Thyroid gland (tissue), 4 donors: ENCODE results near the gene MYL11. TPM values are rescaled to one million over a fixed set of nuclear protein-coding genes. Genes with fewer than 3 reads are reported as not detected.
A peak's percentile ranks its signal among the peaks of the same experiment; 100 is the strongest.

Experiments used
- DNase-seq, 2 donors: peaks; one replicate each; pipeline ENCODE4 v3.0.0-alpha.2; 2019
- H3K27ac ChIP-seq, 3 donors: fragments of 200-600 bp; sonication (generic); 1 replicate in 2 of 3; 2 replicates in 1 of 3; pipeline ENCODE4 v1.5.1; 2016 to 2019; ENCODE audit warnings: mild to moderate bottlenecking in 1 of 3, moderate library complexity in 1 of 3
- H3K27me3 ChIP-seq: fragments of 200-600 bp; sonication (generic); one replicate; pipeline ENCODE4 v1.5.1; 2019
- H3K36me3 ChIP-seq, 2 donors: fragments of 200-600 bp; sonication (generic); one replicate each; pipeline ENCODE4 v1.5.1; 2016 to 2019
- H3K4me1 ChIP-seq, 2 donors: fragments of 200-600 bp; sonication (generic); one replicate each; pipeline ENCODE4 v1.5.1; 2017 to 2019
- H3K4me3 ChIP-seq, 3 donors: fragments of 200-600 bp; sonication (generic); replicated peaks in 1 of 3; 1 replicate in 2 of 3; 2 replicates in 1 of 3; pipeline ENCODE4 v1.5.1; 2016; ENCODE audit warnings: mild to moderate bottlenecking in 1 of 3
- H3K9me3 ChIP-seq: fragments of 200-600 bp; sonication (generic); one replicate; pipeline ENCODE4 v1.5.1; 2017
- CTCF ChIP-seq, 6 experiments: fragments of 200-600 bp in 3 of 6; fragments of 450-650 bp in 3 of 6; sonication (generic) in 3 of 6; IDR thresholded peaks; one replicate each; pipeline ENCODE4 v1.5.1; 2016 to 2019; ENCODE audit warnings: antibody characterized with exemption in 6 of 6, mild to moderate bottlenecking in 2 of 6, inconsistent platforms in 1 of 6, moderate library complexity in 1 of 6
- POLR2A ChIP-seq, 2 donors: fragments of 450-650 bp; IDR thresholded peaks; one replicate each; pipeline ENCODE4 v1.6.1; 2017; ENCODE audit warnings: antibody characterized with exemption in 2 of 2, mild to moderate bottlenecking in 2 of 2, moderate library complexity in 1 of 2
- WGBS, 2 donors: methylation state at CpG; one replicate each; pipeline ENCODE4 v1.1.5; 2017; 5-methylcytosine and 5-hydroxymethylcytosine counted together
- intact Hi-C: fragments of 100-400 bp; cut with DNase I; formaldehyde crosslinking; loops from one replicate; pipeline ENCODE4 v1.15.1; 2023
- total RNA-seq, 4 donors: library from RNA; depleted of rRNA; stranded (reverse); fragments of >200 nt; gene quantifications; one replicate each; pipeline ENCODE4 v1.2.3, GENCODE V29; 2016

MYL11 gene
- total RNA-seq, 4 donors from 2014 or later = not detected

- Histone ChIP-seq H3K4me3 (peak within 1 kb of the TSS; percentile 74 to 93 (median 88)), H3K27ac (peak within 1 kb of the TSS; percentile 93 to 96 (median 95)), H3K4me1 (peaks cover 43 to 49% of the 10 kb centered on the region in 2 donors), H3K36me3 (peaks cover 31 to 34% of the 10 kb centered on the region in 2 donors), H3K27me3 (no peaks in the 10 kb centered on the region), H3K9me3 (no peaks in the 10 kb centered on the region)
- peak; percentile 98 for DNase-seq
- peak in 2 of 6 experiments; percentile 16 to 19 for TF ChIP-seq CTCF (IDR thresholded peaks at IDR 0.05)
- TF ChIP-seq POLR2A (IDR thresholded peaks at IDR 0.05) = peak in 1 of 2 donors; percentile 71
- WGBS, 2 donors = 1% methylated on average over 21 to 29 of the region's 45 CpGs
- intact Hi-C loops = no loop called here
Measured at GRCh38 chr16:30355144-30355953, 19.3 kb upstream of the MYL11 start, which contains the start of gene CD2BP2. Gene CD2BP2 (minus strand): TSS chr16:30355308. CDS start chr16:30354681, 627 bp downstream.

DNA sequence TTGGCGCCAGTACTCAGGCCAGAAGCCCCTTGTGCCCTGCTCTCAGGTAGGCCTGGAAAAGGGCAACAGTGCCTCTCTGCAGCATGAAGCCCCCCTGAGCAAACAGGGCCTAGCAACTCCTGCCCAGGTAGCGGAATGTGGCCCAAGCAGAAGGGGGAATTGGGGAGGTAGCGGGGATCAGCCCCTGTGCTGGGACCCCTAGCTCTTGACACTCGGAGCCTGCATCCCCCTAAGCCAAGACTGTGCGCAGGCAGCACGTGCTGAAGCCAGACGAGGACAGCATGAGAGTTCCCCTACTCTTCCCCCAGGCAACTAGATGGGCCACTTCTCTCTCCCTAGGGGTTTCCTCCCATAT lies 18.7 kb upstream of the MYL11 start:
- Histone ChIP-seq H3K9me3 (no peaks in the 10 kb centered on the region), H3K4me3 (peak overlapping the region; percentile 29 to 93 (median 32)), H3K4me1 (peaks cover 43 to 49% of the 10 kb centered on the region in 2 donors), H3K27ac (peak overlapping the region; percentile 93 to 96 (median 95)), H3K27me3 (no peaks in the 10 kb centered on the region), H3K36me3 (peaks cover 31 to 34% of the 10 kb centered on the region in 2 donors)
- no peak for DNase-seq
- 40 to 57% methylated on average over 4 to 5 of the region's 7 CpGs for WGBS, 2 donors
- intact Hi-C loops = no loop called here
- TF ChIP-seq POLR2A (IDR thresholded peaks at IDR 0.05) = no peak

- no peak for TF ChIP-seq POLR2A (IDR thresholded peaks at IDR 0.05)
- TF ChIP-seq CTCF (IDR thresholded peaks at IDR 0.05) = no peak
- peaks cover 42 to 43% of the 10 kb centered on the region in 2 donors for H3K4me1 ChIP-seq
- whole genome bisulfite sequencing, 2 donors = 78 to 91% methylated on average over 9 to 12 of the region's 12 CpGs
- intact Hi-C loops = no loop called here
- H3K9me3 ChIP-seq = no peaks in the 10 kb centered on the region
- H3K27ac ChIP-seq = peak overlapping the region in 2 of 3 donors; percentile 95 to 96
- H3K36me3 ChIP-seq = peaks cover 31 to 34% of the 10 kb centered on the region in 2 donors
- peak overlapping the region in 1 of 3 donors; percentile 93 for H3K4me3 ChIP-seq
- H3K27me3 ChIP-seq = no peaks in the 10 kb centered on the region
- DNase-seq = peak; percentile 51 to 61
Measured at GRCh38 chr16:30356401-30357084, 18.1 kb upstream of the MYL11 start.

DNA sequence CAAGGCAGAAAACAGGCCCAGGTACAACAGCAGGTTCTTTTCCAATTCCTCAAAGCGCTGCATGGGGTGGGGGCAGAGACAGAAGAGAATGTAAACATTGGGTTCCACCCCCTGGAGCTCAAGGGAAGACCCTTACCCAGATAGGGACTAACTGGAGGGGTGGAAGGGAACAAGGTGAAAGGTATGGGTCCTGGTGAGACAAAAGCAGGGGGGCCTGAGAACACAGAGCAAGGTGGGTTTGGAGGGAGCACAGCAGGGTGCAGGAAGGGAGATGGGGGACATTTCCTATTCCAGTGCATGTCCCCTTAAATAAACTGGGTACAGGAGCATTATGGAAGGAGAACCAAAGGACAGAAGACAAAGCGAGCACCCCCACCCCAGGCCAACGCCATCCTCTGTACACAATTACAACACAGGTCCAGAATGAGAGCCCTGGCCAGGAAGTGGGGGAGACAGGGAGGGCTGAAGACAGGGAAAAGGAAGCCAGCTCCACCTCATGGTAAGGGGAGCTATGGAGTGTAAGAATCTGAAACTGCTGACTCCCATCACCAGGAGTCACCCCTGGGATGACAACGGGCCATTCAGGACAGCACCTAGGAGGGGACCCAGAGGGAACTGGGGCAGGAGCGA lies 17.4 kb upstream of the MYL11 start:
- H3K27ac ChIP-seq = no peak overlapping the region
- intact Hi-C loops = no loop called here
- TF ChIP-seq POLR2A (IDR thresholded peaks at IDR 0.05) (no peak), CTCF (IDR thresholded peaks at IDR 0.05) (no peak)
- no peak overlapping the region for H3K4me3 ChIP-seq
- H3K9me3 ChIP-seq = no peaks in the 10 kb centered on the region
- 67 to 80% methylated on average over 4 to 5 of the region's 5 CpGs for WGBS, 2 donors
- H3K27me3 ChIP-seq = no peaks in the 10 kb centered on the region
- no peak for DNase-seq
- peaks cover 31 to 34% of the 10 kb centered on the region in 2 donors for H3K36me3 ChIP-seq
- peaks cover 36% of the 10 kb centered on the region in 2 donors for H3K4me1 ChIP-seq

DNA sequence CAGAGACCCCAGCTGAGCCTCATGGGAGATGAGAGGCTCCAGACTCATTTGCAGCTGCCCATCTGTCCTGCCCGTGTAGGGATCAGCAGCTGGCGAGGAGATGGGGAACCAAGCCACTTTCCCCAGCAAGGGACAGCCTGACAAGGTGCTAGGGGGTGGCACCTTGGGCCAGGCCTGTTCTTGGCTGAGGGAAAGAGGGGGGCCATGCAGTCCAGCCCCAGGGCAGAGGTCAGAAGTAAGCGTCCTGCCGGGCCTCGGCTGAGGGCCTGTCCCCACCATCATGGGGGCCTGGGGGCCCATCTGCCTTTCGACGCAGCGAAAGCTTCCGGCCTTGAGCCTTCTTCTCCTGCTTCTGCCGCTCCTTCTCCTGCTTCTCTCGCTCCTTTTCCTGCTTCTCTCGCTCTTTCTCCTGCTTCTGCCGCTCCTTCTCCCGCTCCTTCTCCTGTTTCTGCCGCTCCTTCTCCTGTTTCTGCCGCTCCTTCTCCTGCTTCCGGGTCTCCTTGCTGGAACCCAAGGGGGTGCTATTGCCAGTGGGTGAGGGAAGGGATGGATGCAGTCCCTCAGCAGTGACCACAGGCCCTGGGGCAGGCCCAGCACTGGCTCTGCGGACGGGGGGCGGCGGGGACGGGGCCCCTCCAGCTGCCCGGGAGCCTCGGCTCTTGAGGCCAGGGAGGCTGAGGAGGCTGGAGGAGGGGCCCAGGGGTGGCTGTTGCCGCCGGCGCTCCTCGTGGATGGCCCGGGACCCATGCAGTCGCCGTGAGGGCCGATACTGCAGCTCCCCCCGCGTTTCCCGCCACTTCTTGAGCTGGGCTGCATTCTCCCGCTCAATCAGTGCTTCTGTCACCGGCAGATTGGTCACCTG lies 16.7 kb upstream of the MYL11 start:
- TF ChIP-seq CTCF (IDR thresholded peaks at IDR 0.05) = no peak
- TF ChIP-seq POLR2A (IDR thresholded peaks at IDR 0.05) = no peak
- DNase-seq = no peak
- peaks cover 30% of the 10 kb centered on the region in 2 donors for H3K36me3 ChIP-seq
- no peaks in the 10 kb centered on the region for H3K27me3 ChIP-seq
- peaks cover 29% of the 10 kb centered on the region in 2 donors for H3K4me1 ChIP-seq
- intact Hi-C loops = no loop called here
- no peak overlapping the region for H3K4me3 ChIP-seq
- WGBS, 2 donors = 91% methylated on average over 24 to 37 of the region's 37 CpGs
- H3K9me3 ChIP-seq = no peaks in the 10 kb centered on the region
- no peak overlapping the region for H3K27ac ChIP-seq
